ENCODE data around the gene RPL19. TPM values are rescaled to one million over a fixed set of nuclear protein-coding genes. Genes with fewer than 3 reads are reported as not detected.
A peak's percentile ranks its signal among the peaks of the same experiment; 100 is the strongest.

The RPL19 gene
- total RNA-seq, 1 donor from 2014 or later, result 1,889 TPM

- Histone ChIP-seq H3K4me1 (peaks cover 13 to 30% of the 10 kb centered on the region in 2 donors), H3K27ac (peak overlapping the region; percentile 85 to 87), H3K9me3 (no peaks in the 10 kb centered on the region), H3K4me3 (peak overlapping the region; percentile 59 to 75), H3K36me3 (no peaks in the 10 kb centered on the region), H3K27me3 (no peaks in the 10 kb centered on the region)
- intact Hi-C loops (cut with DNase I), result loop anchor here (2.0 kb wide), 1 partner anchor 17 kb away; no protein-coding TSS in a partner anchor
- TF ChIP-seq CTCF (IDR thresholded peaks at IDR 0.05), result no peak
- peak; percentile 60 to 93 for DNase-seq (ENCODE audit: low spot score in 2 of 2)
Observed at GRCh38 chr17:39225959-39226683, 26.0 kb downstream of the RPL19 start.

DNA sequence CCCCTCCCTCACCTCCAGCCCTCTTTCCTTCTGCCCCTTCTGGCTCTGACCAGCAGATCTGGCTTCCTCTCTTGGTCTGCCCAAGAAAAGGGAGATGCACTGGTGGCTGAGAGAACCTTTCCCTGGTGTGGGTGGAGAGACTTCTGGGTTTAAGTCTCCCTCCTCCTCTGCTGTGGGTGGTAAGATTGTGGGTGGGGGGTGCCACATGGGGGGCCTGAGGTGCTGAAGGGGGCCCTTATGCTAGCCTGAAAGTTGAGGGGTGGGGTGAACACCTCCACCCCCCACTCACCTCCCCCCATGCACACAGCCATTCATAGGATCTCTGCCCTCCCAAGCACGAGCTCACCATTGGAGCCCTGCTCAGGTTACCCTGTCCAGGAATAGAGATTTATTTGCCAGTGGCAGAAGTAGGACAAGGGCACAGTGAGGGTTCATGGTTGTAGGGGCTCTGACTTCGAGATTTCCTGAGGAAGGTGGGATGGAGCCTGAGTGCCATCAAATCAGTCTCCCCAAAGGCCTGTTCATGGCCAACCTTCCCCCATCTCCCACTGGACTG lies 27.4 kb downstream of the RPL19 start:
- Histone ChIP-seq H3K27me3 (no peaks in the 10 kb centered on the region), H3K27ac (no peak overlapping the region), H3K4me1 (peaks cover 8 to 32% of the 10 kb centered on the region in 2 donors), H3K4me3 (no peak overlapping the region), H3K36me3 (no peaks in the 10 kb centered on the region), H3K9me3 (no peaks in the 10 kb centered on the region)
- DNase-seq (ENCODE audit: low spot score in 2 of 2), result no peak
- intact Hi-C loops (cut with DNase I), result no loop called here
- TF ChIP-seq CTCF (IDR thresholded peaks at IDR 0.05), result no peak

GRCh38 chr17:39229274-39229913 lies 29.3 kb downstream of the RPL19 start:
- H3K36me3 ChIP-seq, result no peaks in the 10 kb centered on the region
- H3K4me3 ChIP-seq, result no peak overlapping the region
- no peak for TF ChIP-seq CTCF (IDR thresholded peaks at IDR 0.05)
- H3K9me3 ChIP-seq, result no peaks in the 10 kb centered on the region
- peaks cover 6 to 26% of the 10 kb centered on the region in 2 donors for H3K4me1 ChIP-seq
- intact Hi-C loops (cut with DNase I), result no loop called here
- H3K27me3 ChIP-seq, result no peaks in the 10 kb centered on the region
- DNase-seq (ENCODE audit: low spot score in 2 of 2), result no peak
- peak overlapping the region in 1 of 2 donors; percentile 4 for H3K27ac ChIP-seq

- Histone ChIP-seq H3K27ac (no peak overlapping the region), H3K27me3 (no peaks in the 10 kb centered on the region), H3K9me3 (no peaks in the 10 kb centered on the region), H3K4me3 (no peak overlapping the region), H3K4me1 (peaks cover 6 to 22% of the 10 kb centered on the region in 2 donors), H3K36me3 (no peaks in the 10 kb centered on the region)
- no peak for TF ChIP-seq CTCF (IDR thresholded peaks at IDR 0.05)
- intact Hi-C loops (cut with DNase I), result loop anchor here (5.0 kb wide), 3 partner anchors 33 to 248 kb away; partner anchors contain the start of genes ARL5C and CACNB1
- no peak for DNase-seq (ENCODE audit: low spot score in 2 of 2)
Observed at GRCh38 chr17:39230361-39230760, 30.3 kb downstream of the RPL19 start.

GRCh38 chr17:39231091-39231561 lies 31.0 kb downstream of the RPL19 start:
- Histone ChIP-seq H3K27ac (peak overlapping the region in 1 of 2 donors; percentile 43), H3K36me3 (no peaks in the 10 kb centered on the region), H3K27me3 (no peaks in the 10 kb centered on the region), H3K4me1 (peaks cover 6 to 15% of the 10 kb centered on the region in 2 donors), H3K4me3 (peak overlapping the region in 1 of 2 donors; percentile 38), H3K9me3 (no peaks in the 10 kb centered on the region)
- TF ChIP-seq CTCF (IDR thresholded peaks at IDR 0.05), result no peak
- intact Hi-C loops (cut with DNase I), result loop anchor here (5.0 kb wide), 3 partner anchors 34 to 249 kb away; partner anchors contain the start of genes ARL5C and CACNB1
- DNase-seq (ENCODE audit: low spot score in 2 of 2), result no peak

Measured in ascending aorta (tissue), 2 donors.